Measurements from ENCODE around the gene TBC1D7.

GRCh38 chr6:13377054-13377758 lies 48.9 kb upstream of the TBC1D7 start:
- TF ChIP-seq CTCF (IDR thresholded peaks at IDR 0.05) (no peak), NFIC (IDR thresholded peaks at IDR 0.05; ENCODE audit: borderline replicate concordance) (no peak), POLR2AphosphoS5 (IDR thresholded peaks at IDR 0.05; ENCODE audit: low read depth, low read length) (no peak)
- TF ChIP-seq, protein P1, sequence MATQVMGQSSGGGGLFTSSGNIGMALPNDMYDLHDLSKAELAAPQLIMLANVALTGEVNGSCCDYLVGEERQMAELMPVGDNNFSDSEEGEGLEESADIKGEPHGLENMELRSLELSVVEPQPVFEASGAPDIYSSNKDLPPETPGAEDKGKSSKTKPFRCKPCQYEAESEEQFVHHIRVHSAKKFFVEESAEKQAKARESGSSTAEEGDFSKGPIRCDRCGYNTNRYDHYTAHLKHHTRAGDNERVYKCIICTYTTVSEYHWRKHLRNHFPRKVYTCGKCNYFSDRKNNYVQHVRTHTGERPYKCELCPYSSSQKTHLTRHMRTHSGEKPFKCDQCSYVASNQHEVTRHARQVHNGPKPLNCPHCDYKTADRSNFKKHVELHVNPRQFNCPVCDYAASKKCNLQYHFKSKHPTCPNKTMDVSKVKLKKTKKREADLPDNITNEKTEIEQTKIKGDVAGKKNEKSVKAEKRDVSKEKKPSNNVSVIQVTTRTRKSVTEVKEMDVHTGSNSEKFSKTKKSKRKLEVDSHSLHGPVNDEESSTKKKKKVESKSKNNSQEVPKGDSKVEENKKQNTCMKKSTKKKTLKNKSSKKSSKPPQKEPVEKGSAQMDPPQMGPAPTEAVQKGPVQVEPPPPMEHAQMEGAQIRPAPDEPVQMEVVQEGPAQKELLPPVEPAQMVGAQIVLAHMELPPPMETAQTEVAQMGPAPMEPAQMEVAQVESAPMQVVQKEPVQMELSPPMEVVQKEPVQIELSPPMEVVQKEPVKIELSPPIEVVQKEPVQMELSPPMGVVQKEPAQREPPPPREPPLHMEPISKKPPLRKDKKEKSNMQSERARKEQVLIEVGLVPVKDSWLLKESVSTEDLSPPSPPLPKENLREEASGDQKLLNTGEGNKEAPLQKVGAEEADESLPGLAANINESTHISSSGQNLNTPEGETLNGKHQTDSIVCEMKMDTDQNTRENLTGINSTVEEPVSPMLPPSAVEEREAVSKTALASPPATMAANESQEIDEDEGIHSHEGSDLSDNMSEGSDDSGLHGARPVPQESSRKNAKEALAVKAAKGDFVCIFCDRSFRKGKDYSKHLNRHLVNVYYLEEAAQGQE (IDR thresholded peaks at IDR 0.05; ENCODE audit: low read depth, low read length), result no peak

All from SK-N-SH (cell line).